SKM-1 treated with dmso at 0.1 percent for 144 hours (cell line): ENCODE measurements around the gene MYO6.

Experiments
- DNase-seq: peaks from one replicate; lab custom pipeline; 2025; ENCODE audit not compliant: unreplicated experiment; lab: John Stamatoyannopoulos, UW

The MYO6 gene

GRCh38 chr6:75940564-75940963, 191.5 kb downstream of the MYO6 start:
- DNase-seq: no peak

- no peak for DNase-seq
Measured at GRCh38 chr6:75941509-75941908, 192.5 kb downstream of the MYO6 start.

- DNase-seq: no peak
Measured at GRCh38 chr6:75943381-75943780, 194.3 kb downstream of the MYO6 start.

- DNase-seq: no peak
Measured at GRCh38 chr6:75946146-75946831, 197.2 kb downstream of the MYO6 start.

- no peak for DNase-seq
Measured at GRCh38 chr6:75947935-75948334, 198.9 kb downstream of the MYO6 start.

- no peak for DNase-seq
Measured at GRCh38 chr6:75952128-75952527, 203.1 kb downstream of the MYO6 start.

GRCh38 chr6:75963569-75963968, 214.5 kb downstream of the MYO6 start:
- DNase-seq: no peak

- no peak for DNase-seq
Measured at GRCh38 chr6:75968143-75968542, 219.1 kb downstream of the MYO6 start.
